Daoy (cell line): ENCODE results near the gene C12orf57. TPM values are rescaled to one million over a fixed set of nuclear protein-coding genes. Genes with fewer than 3 reads are reported as not detected.

Experiments used
- DNase-seq: peaks from one replicate; pipeline ENCODE4 v3.0.0-alpha.2; 2015; ENCODE audit warnings: low read depth
- total RNA-seq: library from RNA; depleted of rRNA; stranded (reverse); fragments of >200 nt; shearing (Covaris generic); gene quantifications from 2 replicates; pipeline ENCODE4 v1.2.3, GENCODE V29; 2014

The C12orf57 gene
- total RNA-seq, 1 experiment from 2014 or later = 272 TPM

- no peak for DNase-seq
These were observed 9.9 kb downstream of the C12orf57 start for GRCh38 chr12:6953442-6954315.

DNA sequence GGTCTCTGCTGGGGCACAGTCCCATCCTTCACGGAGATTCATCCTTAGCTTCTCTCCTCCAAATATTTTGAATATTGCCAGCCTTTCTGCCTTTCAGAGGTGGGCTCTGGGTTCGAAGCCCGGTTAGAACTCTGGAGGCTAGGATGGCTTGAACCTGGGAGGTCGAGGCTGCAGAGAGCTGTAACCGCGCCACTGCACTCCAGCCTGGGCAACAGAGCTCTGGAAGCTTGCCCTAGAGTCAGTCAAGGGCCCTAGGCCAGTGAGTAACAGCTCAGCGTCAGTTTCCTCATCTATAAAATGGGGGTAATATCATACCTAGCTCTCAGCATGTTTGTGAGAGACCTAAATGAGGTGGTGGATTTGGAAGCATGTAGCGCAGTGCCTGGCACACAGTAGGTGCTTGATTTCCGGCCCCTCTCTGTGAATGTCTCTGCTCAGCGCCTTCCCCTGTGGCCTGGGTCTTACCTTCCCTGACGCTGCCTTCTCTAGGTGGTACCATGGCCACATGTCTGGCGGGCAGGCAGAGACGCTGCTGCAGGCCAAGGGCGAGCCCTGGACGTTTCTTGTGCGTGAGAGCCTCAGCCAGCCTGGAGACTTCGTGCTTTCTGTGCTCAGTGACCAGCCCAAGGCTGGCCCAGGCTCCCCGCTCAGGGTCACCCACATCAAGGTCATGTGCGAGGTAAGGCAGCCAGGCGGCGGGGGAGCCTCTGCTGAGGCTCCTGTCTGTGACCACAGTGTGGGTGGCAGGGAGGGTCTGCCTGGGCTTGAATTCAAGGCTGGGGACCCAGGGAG, 10.7 kb downstream of the C12orf57 start:
- no peak for DNase-seq

DNA sequence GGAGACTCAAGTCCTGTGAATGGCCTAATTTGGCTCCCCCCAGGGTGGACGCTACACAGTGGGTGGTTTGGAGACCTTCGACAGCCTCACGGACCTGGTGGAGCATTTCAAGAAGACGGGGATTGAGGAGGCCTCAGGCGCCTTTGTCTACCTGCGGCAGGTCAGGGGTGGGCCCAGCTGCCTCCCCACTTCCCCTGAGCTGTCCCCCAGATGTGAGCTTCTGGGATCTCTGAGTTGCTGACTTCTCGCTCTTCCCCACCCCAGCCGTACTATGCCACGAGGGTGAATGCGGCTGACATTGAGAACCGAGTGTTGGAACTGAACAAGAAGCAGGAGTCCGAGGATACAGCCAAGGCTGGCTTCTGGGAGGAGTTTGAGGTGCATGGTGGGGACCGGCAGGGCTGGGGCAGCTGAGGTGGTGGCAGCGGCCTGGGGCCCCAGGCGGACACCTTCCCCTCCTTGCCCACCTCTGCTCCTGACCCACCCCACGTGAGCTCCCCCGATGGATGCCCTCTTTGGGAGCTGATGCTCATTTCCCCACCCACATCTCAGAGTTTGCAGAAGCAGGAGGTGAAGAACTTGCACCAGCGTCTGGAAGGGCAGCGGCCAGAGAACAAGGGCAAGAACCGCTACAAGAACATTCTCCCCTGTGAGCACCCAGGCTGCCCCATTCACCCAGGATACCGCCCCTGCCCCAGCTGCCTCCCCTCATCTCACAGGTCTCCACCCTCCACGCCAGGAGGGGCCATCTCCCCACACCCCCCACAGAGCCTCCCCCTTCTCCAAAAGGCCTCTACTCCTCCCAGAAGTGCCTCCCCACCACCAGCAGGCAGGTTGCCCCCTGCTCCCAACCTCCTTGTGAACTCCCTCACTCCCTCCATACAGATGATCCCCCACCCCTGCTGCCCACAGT, 11.5 kb downstream of the C12orf57 start:
- no peak for DNase-seq

DNA sequence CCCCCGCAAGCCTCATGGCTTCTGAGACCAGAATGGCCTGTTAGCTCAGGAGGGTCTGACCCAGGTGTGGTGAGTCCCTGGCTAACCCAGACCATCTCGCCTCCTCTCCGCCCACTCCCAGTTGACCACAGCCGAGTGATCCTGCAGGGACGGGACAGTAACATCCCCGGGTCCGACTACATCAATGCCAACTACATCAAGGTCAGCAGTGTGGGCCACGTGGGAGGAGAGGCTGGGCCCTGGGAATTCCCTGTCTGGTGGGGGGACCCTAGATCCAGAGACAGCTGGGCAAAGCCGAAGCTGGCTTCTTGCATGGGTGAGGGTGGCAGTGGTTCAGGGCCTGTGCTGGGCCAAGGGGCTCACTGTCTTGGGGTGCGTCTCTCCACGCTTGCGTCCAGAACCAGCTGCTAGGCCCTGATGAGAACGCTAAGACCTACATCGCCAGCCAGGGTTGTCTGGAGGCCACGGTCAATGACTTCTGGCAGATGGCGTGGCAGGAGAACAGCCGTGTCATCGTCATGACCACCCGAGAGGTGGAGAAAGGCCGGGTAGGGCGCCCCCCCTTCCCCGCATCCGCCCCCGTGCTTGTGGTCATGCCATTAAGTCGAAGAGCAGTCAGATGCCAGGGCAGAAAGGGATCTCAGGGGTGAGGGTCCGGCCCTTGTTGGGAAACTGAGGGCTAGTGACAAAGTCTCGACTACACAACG, 12.4 kb downstream of the C12orf57 start:
- no peak for DNase-seq

- DNase-seq = no peak
These were observed 13.4 kb downstream of the C12orf57 start for GRCh38 chr12:6957151-6957701.

DNA sequence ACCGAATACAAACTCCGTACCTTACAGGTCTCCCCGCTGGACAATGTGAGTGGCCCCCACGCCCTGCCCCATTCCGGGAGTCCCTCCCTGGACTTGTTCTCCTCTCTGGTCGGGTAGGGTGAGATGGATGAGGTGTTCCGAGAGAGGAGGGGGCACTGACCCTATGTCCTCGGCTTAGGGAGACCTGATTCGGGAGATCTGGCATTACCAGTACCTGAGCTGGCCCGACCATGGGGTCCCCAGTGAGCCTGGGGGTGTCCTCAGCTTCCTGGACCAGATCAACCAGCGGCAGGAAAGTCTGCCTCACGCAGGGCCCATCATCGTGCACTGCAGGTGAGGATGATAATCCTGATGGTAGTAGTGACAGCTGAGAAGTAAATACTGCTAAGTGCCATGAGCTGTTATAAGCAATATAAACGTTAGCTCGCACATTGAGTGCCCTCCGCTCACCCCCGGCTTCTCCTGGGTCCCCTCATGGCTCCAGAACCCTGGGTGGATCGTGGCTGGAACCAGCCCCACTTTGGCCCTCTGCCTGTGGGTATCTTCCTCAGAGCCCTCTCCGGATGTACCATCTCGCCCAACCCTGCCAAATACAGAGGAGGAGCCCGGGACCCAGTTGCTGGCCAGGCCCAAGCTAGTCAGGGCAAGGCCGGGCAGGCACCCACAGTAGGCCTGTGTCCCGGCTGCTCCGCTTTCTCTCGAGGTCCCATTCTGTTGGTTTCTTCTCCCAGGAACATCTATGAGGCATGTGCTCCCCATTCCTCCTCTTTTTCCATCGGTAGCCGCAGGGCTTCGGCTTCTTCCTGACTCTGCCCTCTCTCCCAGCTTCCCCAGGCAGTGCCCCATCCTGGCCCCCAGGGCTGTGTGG, 14.2 kb downstream of the C12orf57 start:
- DNase-seq = no peak

GRCh38 chr12:6958609-6959057, 14.8 kb downstream of the C12orf57 start:
- no peak for DNase-seq

DNA sequence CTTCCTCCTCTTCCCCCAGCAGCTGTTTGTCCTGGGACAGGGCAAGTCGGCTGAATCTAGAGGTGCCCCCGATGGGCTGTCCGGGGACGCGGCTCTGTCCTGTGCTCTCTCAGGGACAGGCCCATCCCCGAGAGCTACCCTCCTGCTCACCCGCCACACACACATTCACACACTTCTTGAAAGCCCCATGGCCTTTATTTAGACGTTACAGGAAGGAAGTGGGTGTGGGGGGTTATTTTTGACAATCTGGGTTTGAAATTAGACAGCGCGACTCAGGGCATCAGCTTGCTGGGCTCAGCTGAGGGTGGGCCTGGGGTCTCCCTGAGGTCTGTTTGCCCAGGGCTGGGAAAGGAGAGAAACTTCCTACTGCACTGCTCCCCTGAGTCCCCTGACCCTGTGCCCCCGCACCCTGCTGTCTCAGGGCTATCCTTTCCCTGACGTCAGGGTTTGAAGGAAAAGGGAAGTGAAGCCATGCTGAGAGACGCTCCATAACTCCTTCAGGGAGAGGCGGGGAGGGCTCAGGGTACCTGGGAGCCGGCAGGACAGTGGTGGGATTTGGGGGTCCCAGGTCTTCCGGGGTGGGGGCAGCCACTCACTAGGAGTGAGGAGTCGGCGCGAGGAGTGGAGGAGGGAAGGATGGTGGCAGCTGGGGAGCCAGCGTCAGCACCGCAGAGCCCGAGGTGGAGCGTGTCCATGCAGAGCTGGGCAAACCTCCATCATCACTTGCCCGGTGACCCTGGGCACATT, 15.4 kb downstream of the C12orf57 start:
- no peak for DNase-seq

GRCh38 chr12:6959805-6960592, 16.2 kb downstream of the C12orf57 start:
- no peak for DNase-seq

- no peak for DNase-seq
These were observed 16.9 kb downstream of the C12orf57 start for GRCh38 chr12:6960593-6961277.

DNA sequence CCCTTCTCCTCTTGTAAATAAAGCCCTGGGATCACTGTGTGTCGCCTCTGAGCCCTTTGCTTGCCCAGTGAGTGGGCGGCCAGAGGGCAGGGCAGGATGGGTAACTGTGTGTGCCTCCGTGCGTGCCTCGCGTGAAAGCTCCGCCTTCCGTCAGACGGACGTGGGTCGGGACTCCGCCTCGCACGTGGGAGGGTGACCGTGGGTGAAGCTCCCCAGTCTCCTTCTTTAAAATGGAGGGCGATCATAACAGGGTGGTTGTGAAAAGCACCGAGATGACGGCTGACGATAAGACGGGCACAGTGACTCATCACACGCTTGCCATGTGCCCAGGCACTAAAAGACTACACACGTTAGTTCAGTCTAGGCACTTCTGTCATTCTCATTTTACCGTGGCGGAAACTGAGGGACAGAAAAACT, 17.5 kb downstream of the C12orf57 start:
- peak; percentile 86 for DNase-seq

- peak; percentile 90 for DNase-seq
These were observed 18.0 kb downstream of the C12orf57 start for GRCh38 chr12:6961695-6962284.

DNA sequence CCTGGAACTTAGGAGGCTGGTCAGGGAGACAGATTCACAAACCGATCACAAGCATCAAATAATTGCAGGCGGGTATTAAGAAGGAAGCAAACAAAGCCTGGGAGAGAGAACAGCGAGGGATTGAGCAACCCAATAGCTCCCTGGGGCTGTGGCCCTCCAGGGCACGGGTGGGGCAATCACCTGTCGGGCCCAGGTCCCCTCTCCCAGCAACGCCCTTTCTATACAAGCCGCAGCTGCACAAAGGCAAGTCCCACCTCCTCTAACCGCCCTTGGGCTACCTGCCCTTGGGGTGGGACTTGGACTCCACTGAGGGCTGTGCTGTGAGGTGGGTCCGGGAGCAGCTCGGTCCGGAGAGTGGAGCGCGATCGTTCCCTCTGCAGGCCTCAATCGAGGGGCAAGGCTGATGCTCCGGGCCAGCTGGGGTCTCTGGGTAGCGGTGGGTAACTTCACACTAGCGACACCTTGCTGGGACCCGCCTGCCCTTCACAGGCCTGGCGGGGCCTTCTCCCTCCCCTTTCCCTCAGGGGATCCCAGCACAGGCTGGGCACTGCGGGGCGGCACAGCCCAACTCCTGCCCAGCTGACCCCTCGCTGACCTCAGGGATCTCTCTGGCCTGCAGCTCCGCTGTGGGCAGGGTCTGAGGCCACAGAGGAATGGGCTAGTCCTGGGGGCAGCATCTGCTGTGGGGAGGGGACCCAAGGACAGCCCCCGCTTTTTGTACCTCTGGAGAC, 18.6 kb downstream of the C12orf57 start:
- DNase-seq = no peak

- no peak for DNase-seq
These were observed 19.4 kb downstream of the C12orf57 start for GRCh38 chr12:6963016-6963731.

DNA sequence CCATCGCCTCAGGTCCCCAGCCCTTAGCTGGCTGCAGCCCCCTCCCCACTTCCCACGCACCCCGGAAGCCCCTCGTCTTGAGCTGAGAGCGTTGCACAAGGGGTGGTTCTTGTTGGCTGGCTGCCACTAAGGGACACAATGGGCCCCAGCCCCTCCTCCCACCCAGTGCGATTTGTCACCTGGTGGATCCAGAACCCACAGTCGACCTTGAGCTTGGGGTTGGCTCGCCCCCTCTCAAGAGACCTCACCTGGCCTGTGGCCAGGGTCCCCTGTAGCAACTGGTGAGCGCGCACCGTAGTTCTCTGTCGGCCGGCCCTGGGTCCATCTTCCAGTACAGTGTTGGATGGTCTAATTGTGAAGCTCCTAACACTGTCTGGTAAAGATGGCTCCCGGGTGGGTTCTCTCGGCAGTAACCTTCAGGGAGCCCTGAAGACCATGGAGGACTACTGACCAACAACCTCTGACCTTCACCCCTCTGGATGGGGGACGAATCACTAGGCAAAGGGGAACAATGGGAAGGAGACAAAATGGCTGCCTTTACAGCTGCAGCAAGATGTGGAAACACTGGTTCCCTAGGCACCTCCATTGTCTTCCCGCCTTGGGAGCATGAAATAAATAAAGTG, 20.1 kb downstream of the C12orf57 start:
- DNase-seq = no peak
